Smooth muscle cell (in vitro differentiated cells): ENCODE results near the gene DTNB. TPM values are rescaled to one million over a fixed set of nuclear protein-coding genes. Genes with fewer than 3 reads are reported as not detected.

Experiments used
- DNase-seq: peaks from one replicate; lab custom pipeline; 2025; ENCODE audit not compliant: unreplicated experiment; lab: John Stamatoyannopoulos, UW
- H2AFZ ChIP-seq: fragments of 200-600 bp; sonication (generic); 2 replicates; pipeline ENCODE4 v1.6.0; 2016; ENCODE audit warnings: antibody characterized with exemption, low read depth, mild to moderate bottlenecking
- H3F3A ChIP-seq: fragments of 200-600 bp; sonication (generic); 2 replicates; pipeline ENCODE4 v1.6.0; 2017; ENCODE audit warnings: antibody characterized with exemption, low read depth
- H3K27ac ChIP-seq: fragments of 200-600 bp; sonication (generic); 2 replicates; pipeline ENCODE4 v1.5.1; 2016; ENCODE audit warnings: low read depth, mild to moderate bottlenecking
- H3K27me3 ChIP-seq: fragments of 200-600 bp; sonication (generic); 2 replicates; pipeline ENCODE4 v1.6.1; 2016; ENCODE audit warnings: low read depth, mild to moderate bottlenecking
- H3K36me3 ChIP-seq: fragments of 200-600 bp; sonication (generic); 2 replicates; pipeline ENCODE4 v1.5.1; 2016; ENCODE audit warnings: low read depth
- H3K4me1 ChIP-seq: fragments of 200-600 bp; sonication (generic); 2 replicates; pipeline ENCODE4 v1.5.1; 2016; ENCODE audit warnings: low read depth
- H3K4me2 ChIP-seq: fragments of 200-600 bp; sonication (generic); 2 replicates; pipeline ENCODE4 v1.6.0; 2016; ENCODE audit warnings: mild to moderate bottlenecking
- H3K4me3 ChIP-seq: fragments of 200-600 bp; sonication (generic); 2 replicates; pipeline ENCODE4 v1.5.1; 2016; ENCODE audit warnings: mild to moderate bottlenecking
- H3K79me2 ChIP-seq: fragments of 200-600 bp; sonication (generic); 2 replicates; pipeline ENCODE4 v1.6.0; 2016; ENCODE audit warnings: low read depth, mild to moderate bottlenecking
- H3K9ac ChIP-seq: fragments of 200-600 bp; sonication (generic); 2 replicates; pipeline ENCODE4 v1.6.0; 2016; ENCODE audit warnings: low read depth
- H3K9me3 ChIP-seq: fragments of 200-600 bp; sonication (generic); replicated peaks from 2 replicates; pipeline ENCODE4 v1.5.1; 2016; ENCODE audit warnings: low read depth
- H4K20me1 ChIP-seq: fragments of 200-600 bp; sonication (generic); 2 replicates; pipeline ENCODE4 v1.6.0; 2016; ENCODE audit warnings: low read depth
- CTCF ChIP-seq: fragments of 200-600 bp; sonication (generic); IDR thresholded peaks from 2 replicates; pipeline ENCODE4 v1.5.1; 2017; ENCODE audit warnings: borderline replicate concordance, mild to moderate bottlenecking, antibody characterized with exemption; ENCODE audit not compliant: insufficient read depth, poor library complexity, severe bottlenecking
- WGBS: methylation state at CpG from one replicate; pipeline ENCODE4 v1.1.7; 2016; ENCODE audit warnings: low lambda C conversion rate; 5-methylcytosine and 5-hydroxymethylcytosine counted together
- polyA plus RNA-seq: library from polyadenylated mRNA; unstranded; fragments of >200 nt; fragmentation: Nextera tagmentation; extraction: Ambion mirVana; gene quantifications from 2 replicates; pipeline ENCODE4 v1.2.1, GENCODE V29; 2016
- total RNA-seq: library from RNA; depleted of rRNA; stranded (reverse); fragments of >200 nt; gene quantifications from 2 replicates; pipeline ENCODE4 v1.2.3, GENCODE V29; 2014

DTNB gene
- total and polyA plus RNA-seq, 2 experiments from 2014 or later = 4.9 to 5.4 TPM

DNA sequence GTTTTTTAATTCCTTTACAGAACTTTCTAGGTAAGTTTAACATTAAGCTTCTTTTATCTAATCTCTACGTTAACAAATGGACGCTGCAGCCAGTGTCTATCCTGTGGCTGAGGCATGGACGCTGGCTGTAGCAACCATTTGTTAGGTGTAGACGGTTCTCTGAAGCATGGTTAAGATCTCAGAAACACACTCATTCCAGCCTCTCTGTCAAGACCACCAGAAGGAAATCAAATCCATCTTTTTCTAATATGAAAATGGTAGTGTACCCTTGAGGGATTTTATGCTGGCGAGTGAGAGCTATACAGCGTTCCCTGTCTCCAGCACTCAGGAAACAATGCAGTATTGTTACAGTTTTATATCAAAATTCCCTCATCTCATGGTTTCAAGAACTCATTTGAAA lies 78.0 kb downstream of the DTNB start:
- Histone ChIP-seq H4K20me1 (no peaks in the 10 kb centered on the region), H3K4me1 (no peaks in the 10 kb centered on the region), H3K9me3 (no peaks in the 10 kb centered on the region), H3K27me3 (no peaks in the 10 kb centered on the region), H3K27ac (no peak overlapping the region), H3K79me2 (no peaks in the 10 kb centered on the region), H3K4me3 (no peak overlapping the region), H3K9ac (no peak overlapping the region), H3K4me2 (no peak overlapping the region), H3F3A (no peaks in the 10 kb centered on the region), H2AFZ (no peak overlapping the region), H3K36me3 (no peaks in the 10 kb centered on the region)
- DNase-seq = no peak
- 89% methylated on average over 6 of the region's 6 CpGs for WGBS
- no peak for TF ChIP-seq CTCF

- WGBS = 96% methylated on average over 3 of the region's 3 CpGs
Observed at GRCh38 chr2:25594991-25595390, 78.4 kb downstream of the DTNB start.

GRCh38 chr2:25592766-25593292 lies 80.5 kb downstream of the DTNB start:
- no peak overlapping the region for H2AFZ ChIP-seq
- H3K4me2 ChIP-seq = no peak overlapping the region
- H3K9me3 ChIP-seq = no peaks in the 10 kb centered on the region
- no peak overlapping the region for H3K4me3 ChIP-seq
- 86% methylated on average over 8 of the region's 8 CpGs for WGBS
- H4K20me1 ChIP-seq = no peaks in the 10 kb centered on the region
- no peak for TF ChIP-seq CTCF
- no peaks in the 10 kb centered on the region for H3F3A ChIP-seq
- peaks cover 3% of the 10 kb centered on the region for H3K4me1 ChIP-seq
- no peaks in the 10 kb centered on the region for H3K79me2 ChIP-seq
- no peak overlapping the region for H3K27ac ChIP-seq
- no peaks in the 10 kb centered on the region for H3K36me3 ChIP-seq
- H3K27me3 ChIP-seq = no peaks in the 10 kb centered on the region
- no peak for DNase-seq
- no peak overlapping the region for H3K9ac ChIP-seq

More at GRCh38 chr2:25594991-25595390, 78.4 kb downstream of the DTNB start:
- no peak overlapping the region for H3K9ac ChIP-seq
- no peaks in the 10 kb centered on the region for H3K27me3 ChIP-seq
- H2AFZ ChIP-seq = no peak overlapping the region
- H3K27ac ChIP-seq = no peak overlapping the region
- H3K4me2 ChIP-seq = no peak overlapping the region
- no peaks in the 10 kb centered on the region for H3K79me2 ChIP-seq
- DNase-seq = no peak
- no peaks in the 10 kb centered on the region for H4K20me1 ChIP-seq
- H3K36me3 ChIP-seq = no peaks in the 10 kb centered on the region
- no peak overlapping the region for H3K4me3 ChIP-seq
- no peaks in the 10 kb centered on the region for H3K4me1 ChIP-seq
- no peaks in the 10 kb centered on the region for H3K9me3 ChIP-seq
- no peak for TF ChIP-seq CTCF
- no peaks in the 10 kb centered on the region for H3F3A ChIP-seq

DNA sequence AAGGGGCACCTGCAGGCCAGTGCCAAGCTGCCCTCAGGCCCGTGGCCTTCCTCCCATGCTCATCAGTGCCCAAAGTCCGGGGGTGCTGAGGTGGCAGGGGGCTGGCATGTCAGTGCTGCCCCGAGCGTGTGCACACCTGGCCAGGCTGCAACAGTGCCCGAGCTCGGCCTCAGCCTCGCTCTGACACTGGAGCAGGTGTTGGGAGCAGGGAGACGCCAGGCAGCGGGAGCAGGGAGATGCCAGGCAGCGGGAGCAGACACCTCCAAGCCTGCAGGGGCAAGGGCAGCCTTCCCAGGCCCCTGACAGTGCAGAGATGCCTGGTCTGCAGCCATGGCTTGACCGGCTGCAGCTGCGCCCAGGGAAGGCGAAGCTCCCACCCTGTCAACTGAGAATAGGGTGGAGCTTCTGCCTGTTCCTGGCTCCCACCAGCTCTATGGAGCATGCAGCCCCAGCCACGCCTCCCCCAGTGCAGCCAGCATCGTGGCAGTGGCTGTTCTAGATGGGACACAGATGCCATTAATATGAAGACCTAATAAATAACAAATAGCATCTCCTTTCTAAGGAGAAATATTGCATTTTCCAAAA lies 82.4 kb downstream of the DTNB start:
- H3K4me3 ChIP-seq = no peak overlapping the region
- 88% methylated on average over 15 of the region's 15 CpGs for WGBS
- H3K79me2 ChIP-seq = no peaks in the 10 kb centered on the region

More for the DNA sequence above, 82.4 kb downstream of the DTNB start:
- Histone ChIP-seq H3K36me3 (no peaks in the 10 kb centered on the region), H3K4me1 (peaks cover 11% of the 10 kb centered on the region), H3K9ac (no peak overlapping the region), H3K27ac (no peak overlapping the region), H3K27me3 (no peaks in the 10 kb centered on the region), H3K4me2 (no peak overlapping the region), H4K20me1 (no peaks in the 10 kb centered on the region), H3F3A (no peaks in the 10 kb centered on the region), H3K9me3 (no peaks in the 10 kb centered on the region), H2AFZ (no peak overlapping the region)
- DNase-seq = no peak
- no peak for TF ChIP-seq CTCF
